Lower leg skin (tissue), 3 donors: ENCODE measurements around the gene ARHGEF10L.

ENCODE experiments used
- POLR2A ChIP-seq, 2 donors: fragments of 450-650 bp; IDR thresholded peaks; one replicate each; pipeline ENCODE4 v1.6.1; 2016 to 2017; ENCODE audit warnings: antibody characterized with exemption in 2 of 2, mild to moderate bottlenecking in 1 of 2, moderate library complexity in 1 of 2
- TF ChIP-seq, protein P1 (sequence below), 3 donors: fragments of 450-650 bp; IDR thresholded peaks; one replicate each; pipeline ENCODE4 v1.5.1; 2016; ENCODE audit warnings: antibody characterized with exemption in 3 of 3, mild to moderate bottlenecking in 3 of 3, moderate library complexity in 2 of 3

DNA sequence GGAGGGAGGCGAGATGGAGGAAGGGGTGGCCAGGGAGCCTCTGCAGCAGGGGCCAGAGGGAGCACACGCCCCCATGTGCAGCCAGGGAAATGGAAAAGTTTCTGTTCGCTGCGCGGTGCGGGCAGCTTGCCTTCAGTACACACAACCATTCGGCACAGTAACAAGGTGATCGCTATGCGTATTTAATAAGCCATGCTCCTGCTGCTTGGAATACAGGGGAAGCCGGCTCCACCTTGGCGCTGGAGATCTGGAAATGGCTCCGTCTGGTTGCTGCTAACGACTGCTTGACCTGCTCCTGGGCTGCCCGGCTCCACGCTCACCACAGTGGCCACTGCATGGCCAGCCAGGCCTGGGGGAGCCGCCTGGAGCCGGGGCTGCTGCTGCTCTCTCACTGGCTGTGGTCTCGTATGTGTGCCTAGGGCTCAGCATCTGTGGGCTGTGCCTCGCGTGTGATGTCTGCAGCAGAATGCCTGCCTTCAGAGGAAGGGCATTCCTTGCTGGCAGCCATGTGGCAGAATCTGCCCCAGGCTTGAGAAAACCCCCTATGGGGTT is 129.2 kb downstream of the ARHGEF10L start:
- TF ChIP-seq, protein P1, sequence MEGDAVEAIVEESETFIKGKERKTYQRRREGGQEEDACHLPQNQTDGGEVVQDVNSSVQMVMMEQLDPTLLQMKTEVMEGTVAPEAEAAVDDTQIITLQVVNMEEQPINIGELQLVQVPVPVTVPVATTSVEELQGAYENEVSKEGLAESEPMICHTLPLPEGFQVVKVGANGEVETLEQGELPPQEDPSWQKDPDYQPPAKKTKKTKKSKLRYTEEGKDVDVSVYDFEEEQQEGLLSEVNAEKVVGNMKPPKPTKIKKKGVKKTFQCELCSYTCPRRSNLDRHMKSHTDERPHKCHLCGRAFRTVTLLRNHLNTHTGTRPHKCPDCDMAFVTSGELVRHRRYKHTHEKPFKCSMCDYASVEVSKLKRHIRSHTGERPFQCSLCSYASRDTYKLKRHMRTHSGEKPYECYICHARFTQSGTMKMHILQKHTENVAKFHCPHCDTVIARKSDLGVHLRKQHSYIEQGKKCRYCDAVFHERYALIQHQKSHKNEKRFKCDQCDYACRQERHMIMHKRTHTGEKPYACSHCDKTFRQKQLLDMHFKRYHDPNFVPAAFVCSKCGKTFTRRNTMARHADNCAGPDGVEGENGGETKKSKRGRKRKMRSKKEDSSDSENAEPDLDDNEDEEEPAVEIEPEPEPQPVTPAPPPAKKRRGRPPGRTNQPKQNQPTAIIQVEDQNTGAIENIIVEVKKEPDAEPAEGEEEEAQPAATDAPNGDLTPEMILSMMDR (IDR thresholded peaks at IDR 0.05): no peak
- TF ChIP-seq POLR2A (IDR thresholded peaks at IDR 0.05): no peak
